Activated CD8-positive, alpha-beta memory T cell treated with anti-CD3 and anti-CD28 coated beads, Interleukin-2, amount 50 U/mL, for 48 hours (primary cell): Measurements from ENCODE around the gene AGBL1.

Source experiments
- DNase-seq: peaks from one replicate; pipeline ENCODE4 v3.0.0-alpha.2; 2020

The AGBL1 gene

DNA sequence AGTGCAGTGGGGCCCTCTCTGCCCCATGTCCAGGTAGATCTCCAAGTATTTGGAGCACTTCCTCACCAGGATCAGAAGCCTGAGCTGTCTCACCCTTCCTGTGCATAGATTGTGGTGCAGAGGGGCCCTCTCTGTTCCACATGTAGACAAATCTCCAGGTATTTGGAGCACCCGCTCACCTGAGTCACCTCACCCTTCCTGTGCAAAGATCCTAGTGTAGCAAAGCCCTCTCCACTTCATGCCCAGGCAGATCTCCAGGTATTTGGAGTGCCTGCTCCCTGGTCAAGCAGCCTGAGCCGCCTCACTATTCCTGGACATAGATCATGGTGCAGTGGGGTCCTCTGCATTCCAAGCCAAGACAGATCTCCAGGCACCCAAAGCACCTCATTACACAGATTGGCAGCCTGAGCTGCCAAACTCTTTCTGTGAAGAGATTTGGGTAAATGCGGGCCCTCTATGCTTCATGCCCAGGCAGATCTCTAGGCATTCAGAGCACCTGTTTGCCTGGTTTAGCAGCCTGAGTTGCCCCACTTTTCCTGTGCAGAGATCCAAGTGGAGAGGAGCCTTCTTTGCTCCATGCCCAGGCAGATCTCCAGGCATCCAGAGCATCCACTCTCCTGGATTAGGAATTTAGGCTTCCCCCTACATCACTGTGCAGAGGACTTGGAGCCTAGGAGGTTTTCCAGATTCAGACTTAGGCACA, 249.8 kb downstream of the AGBL1 start:
- no peak for DNase-seq

- no peak for DNase-seq
Observed at GRCh38 chr15:86333819-86334218, 254.1 kb downstream of the AGBL1 start.

GRCh38 chr15:86336051-86336788, 256.5 kb downstream of the AGBL1 start:
- no peak for DNase-seq

DNA sequence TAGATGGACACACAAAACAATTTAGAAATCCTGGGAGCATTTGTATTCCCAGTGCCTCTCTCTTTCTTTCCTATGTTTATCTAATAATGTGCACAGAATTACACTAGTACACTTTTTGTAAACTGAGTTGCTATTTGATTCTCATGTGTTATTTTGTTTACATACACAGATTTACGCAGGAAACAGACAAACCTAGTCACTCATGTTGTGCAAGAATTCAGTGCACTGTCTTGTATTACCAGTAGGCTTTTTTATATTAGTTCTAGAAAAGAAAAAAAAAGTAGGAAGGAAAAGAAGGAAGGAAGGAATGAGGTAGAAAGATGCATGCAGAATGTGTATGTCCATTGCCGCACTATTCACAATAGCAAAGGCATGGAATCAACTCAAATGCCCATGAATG, 257.4 kb downstream of the AGBL1 start:
- DNase-seq = no peak

GRCh38 chr15:86347245-86347644, 267.6 kb downstream of the AGBL1 start:
- DNase-seq = no peak

- no peak for DNase-seq
Observed at GRCh38 chr15:86349565-86349964, 269.9 kb downstream of the AGBL1 start.

GRCh38 chr15:86353213-86353612, 273.5 kb downstream of the AGBL1 start:
- DNase-seq = no peak

GRCh38 chr15:86355361-86355760, 275.7 kb downstream of the AGBL1 start:
- no peak for DNase-seq

- DNase-seq = no peak
Observed at GRCh38 chr15:86355801-86356200, 276.1 kb downstream of the AGBL1 start.

DNA sequence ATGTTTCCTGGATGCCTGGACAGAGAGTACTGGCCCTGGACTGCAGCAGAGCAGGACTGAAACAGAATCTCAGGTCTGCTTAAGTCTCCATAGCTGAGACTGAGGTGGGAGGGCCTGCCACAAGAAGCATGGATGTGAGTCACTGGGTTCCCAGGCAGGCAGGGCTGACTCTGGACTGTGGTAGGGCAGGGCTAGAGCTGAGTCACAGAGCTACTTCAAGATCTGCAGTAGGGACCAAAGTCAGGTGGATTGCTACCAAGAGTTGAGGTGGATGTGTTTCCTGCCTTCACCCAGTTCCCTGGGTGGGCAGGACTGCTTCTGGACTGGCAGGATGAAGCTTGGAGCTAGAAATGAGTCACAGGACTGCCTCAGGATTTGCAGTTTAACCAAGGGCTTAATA, 282.9 kb downstream of the AGBL1 start:
- no peak for DNase-seq

DNA sequence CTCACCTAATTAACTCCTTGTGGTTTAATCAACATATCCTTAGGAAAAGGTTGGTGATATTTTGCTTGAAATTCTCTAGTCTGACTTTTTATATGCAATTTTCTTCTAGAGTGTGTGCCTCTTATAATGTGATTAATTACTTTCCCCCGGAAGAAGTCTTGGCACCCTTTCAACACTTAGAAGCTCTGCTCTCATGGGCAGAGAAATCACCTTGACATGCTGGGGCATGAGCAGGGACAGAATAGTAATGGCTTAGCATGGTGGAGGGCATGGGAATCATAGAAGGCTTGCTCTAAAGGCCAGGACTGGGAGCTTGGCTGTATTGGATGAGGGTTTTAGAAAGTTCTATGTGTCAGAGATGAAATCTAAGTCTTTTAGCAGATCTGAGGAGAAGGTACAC, 293.5 kb downstream of the AGBL1 start:
- no peak for DNase-seq

- DNase-seq = no peak
Observed at GRCh38 chr15:86375733-86376280, 296.1 kb downstream of the AGBL1 start.

- DNase-seq = no peak
Observed at GRCh38 chr15:86377914-86378313, 298.2 kb downstream of the AGBL1 start.

DNA sequence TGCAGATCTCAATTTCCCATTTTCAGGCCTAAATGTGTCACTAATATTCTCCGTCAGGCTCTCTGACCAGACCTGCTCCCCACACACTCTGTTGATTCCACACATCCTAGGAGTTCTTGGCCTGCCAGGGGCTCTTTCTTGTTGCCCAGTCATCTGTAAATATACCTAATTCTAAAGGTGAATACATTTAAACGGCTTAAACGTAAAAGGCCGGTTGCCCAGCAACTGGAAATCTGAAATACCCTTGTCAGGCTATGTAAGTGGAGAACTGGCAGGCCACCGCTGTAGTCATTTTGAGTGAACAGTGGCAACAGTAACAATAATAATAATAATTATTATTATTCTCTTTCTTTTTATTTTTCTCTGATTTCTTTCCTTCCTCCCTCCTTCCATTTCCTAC, 302.7 kb downstream of the AGBL1 start:
- DNase-seq = no peak

GRCh38 chr15:86383611-86384010, 303.9 kb downstream of the AGBL1 start:
- no peak for DNase-seq

DNA sequence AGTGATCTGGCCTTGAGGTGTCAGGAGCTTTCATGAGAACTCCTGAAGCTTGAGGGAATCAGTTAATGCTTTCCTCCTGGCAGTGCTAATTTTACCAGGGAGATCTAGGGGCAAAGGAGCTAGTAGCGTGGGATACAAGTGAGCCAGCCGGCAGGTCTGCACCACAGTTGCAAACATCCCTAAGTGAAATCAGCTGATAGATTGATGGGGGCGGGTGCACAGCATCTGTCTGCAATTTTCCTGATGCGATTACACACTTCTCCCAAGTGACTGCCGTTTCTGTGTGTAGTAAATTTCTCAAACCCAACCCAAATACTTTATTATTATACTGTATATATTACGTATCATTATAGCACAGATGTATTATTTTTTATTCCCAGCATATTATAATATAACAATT, 304.5 kb downstream of the AGBL1 start:
- no peak for DNase-seq

GRCh38 chr15:86392296-86392695, 312.6 kb downstream of the AGBL1 start:
- no peak for DNase-seq

DNA sequence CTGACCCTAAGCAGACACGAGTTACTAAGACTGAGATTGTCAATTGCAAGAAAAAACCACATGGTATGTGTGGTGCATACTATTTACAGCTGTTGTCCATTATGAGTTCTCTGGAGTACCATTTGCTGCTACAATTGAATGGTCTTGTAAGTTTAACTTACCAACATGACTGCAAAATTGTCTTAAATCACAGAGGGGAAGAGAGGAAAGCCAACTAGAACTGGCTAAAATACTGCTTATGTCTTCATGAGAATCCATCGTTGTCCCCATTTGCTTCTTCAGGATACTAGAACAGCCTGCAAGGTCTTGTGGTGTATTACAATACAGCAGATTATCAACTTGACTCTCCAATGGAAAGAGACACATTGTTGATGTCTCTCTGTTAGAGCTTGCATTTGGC, 313.2 kb downstream of the AGBL1 start:
- no peak for DNase-seq

- DNase-seq = no peak
Observed at GRCh38 chr15:86394866-86395265, 315.2 kb downstream of the AGBL1 start.

DNA sequence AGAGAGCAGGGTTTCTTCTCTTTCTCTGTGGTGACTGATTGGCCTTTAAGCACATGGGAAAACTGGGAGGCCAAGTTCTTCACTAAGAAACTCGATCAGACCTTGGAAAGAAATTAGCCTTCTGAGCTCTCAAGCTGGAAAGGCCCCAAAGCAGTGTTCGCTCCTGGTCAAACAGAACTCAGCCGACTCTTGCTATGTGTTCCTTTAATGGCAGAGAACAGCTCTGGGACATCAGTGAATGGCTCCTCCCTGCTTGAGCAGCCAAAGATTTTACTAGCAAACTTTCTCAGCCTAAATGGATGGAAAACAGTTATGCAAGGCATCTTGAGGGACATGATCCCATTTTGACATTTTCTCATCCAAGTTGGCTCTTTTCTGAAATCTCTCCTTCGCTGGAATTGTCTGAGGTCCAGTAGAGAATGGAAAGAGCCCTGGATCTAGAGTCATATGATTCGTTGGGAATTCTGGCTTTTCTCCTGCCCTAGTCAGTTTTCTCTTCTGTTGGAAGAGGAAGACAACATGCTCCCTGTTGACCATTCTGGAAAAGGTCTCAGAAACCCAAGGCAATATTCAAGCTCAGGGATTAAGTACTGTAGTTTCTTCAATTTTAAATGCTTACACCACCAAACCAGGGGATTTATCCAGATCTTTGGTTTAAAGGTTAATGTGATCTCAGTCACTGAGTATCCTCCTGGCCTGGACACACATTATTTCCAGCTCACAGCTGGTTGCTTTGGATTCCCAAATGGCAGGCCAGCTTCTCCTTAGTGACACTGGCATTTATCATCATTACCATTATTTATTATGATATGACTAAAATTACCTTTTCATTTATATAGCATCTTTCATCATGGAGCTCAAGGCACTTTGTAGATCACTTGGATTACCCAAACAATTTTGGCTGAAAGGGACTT, 319.6 kb downstream of the AGBL1 start:
- DNase-seq = no peak

DNA sequence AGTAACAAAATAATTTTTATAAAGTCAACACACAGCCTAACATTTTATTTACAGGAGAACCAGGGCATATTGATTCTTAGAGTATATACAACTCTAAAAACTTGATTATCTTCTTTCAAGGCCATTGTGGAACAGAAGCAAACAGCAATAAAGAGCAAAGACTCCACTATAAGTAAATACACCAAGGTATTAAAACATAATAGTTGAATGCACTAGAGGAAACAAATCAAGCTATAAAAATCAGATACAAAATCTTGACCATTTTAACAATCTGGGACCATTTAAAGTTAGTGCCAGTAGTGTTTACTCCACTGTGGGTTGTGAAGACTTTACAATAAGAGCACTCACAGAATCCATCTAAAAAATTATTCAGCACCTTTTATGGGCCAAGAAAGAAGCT, 323.6 kb downstream of the AGBL1 start:
- no peak for DNase-seq

DNA sequence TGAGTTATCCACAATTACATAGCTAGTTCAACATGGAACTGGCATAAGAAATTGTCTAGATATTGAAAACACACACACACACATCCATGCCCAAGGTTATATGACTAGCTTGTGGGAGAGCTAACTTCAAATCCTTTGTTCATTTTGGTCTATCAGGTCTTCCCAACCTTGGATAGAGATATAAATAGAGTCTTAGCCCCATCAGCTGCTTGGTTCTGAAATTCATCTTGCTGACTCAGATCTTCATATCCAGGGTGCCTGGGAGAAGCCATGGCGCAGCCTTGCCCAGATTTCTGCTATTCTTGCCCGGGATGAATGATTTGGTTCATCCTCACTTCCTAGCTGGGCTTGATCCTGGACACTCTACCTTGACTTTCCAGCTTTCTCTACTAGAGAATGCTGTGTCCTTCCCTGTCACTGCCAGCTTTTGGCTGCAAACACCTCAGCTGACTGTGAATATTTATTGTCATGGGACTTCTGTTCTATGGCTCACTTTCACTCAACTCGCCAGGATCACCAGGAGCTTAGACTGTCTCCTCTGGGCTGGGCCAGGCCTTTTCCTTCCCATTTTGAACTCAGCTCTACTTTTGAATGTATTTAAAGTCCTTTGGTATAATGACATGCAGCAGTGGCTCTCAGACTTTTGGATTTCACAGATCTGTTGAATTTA, 324.4 kb downstream of the AGBL1 start:
- DNase-seq = no peak

DNA sequence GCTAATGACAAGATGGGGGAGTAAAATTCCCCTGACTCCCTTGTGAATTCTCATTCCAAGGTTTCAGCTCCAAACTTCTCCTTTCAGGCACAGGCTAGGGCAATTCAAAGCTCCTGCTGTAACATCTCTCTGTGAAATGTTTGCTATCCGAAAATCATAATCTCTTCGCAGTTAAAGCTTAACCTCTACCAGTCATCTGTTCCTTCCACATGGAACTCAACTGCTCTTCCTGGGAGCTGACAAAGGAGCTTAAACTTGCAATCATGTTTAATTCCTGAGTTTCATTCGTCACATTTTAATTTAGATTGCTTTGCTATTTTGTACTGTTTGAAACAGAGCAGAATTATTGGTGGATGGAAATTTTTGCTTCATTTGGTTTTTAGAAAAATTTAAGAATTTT, 328.6 kb downstream of the AGBL1 start:
- no peak for DNase-seq
